ENCODE measurements around the gene PFKFB1.

- TF ChIP-seq CTCF (IDR thresholded peaks at IDR 0.05; ENCODE audit: low read depth, low read length, missing input control) (no peak), ZBTB33 (IDR thresholded peaks at IDR 0.05) (no peak), JUND (IDR thresholded peaks at IDR 0.05) (no peak), REST (IDR thresholded peaks at IDR 0.05) (no peak), YY1 (IDR thresholded peaks at IDR 0.05) (no peak), ATF3 (IDR thresholded peaks at IDR 0.05) (no peak)
These were observed 10.2 kb upstream of the PFKFB1 start for GRCh38 chrX:55004231-55004630.
